ENCODE data around the gene INHBC.

The INHBC gene

DNA sequence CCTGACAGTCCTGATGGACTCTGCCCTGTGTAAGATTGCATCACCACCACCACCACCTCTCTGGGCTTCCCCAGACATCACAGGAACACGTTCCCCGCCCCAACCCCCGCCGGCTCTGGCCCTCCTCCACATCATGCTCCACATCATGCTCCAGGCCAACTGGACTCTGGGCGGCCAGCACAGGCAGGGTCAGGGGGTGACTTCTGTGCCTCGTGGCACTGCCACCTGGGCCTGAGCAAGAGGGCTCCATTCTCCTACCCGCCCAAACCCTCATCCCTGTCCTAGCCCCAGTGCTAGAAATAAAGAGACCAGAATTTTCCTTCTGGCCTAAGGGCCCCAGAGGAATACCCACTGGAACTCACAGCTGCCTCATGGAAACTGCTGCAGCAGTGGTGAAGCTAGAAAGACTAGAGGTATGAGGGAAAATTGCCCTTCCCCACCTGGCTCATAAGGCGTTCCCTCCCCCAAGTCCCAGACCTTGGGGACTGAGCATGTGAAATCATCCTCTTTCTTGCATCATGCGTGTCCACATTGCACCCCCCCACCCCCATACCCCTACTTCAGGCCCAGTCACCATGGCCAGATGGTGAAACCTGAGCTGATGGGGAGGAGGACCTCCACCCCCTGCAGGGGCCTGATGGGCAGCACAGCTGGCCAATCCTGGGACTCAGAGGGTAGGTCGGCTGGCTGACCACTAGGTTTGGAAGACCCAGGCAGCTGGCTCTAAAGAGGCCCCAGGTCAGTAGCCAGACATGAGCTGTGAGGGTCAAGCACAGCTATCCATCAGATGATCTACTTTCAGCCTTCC is 20.2 kb downstream of the INHBC start, which contains the start of gene INHBE:
TSS of gene INHBE (plus strand) at position 742 of the 808 bp plus-strand sequence. CDS start 230 bp downstream, outside the sequence.
- DNase-seq (ENCODE audit: low read depth in 2 of 2) = no peak

DNA sequence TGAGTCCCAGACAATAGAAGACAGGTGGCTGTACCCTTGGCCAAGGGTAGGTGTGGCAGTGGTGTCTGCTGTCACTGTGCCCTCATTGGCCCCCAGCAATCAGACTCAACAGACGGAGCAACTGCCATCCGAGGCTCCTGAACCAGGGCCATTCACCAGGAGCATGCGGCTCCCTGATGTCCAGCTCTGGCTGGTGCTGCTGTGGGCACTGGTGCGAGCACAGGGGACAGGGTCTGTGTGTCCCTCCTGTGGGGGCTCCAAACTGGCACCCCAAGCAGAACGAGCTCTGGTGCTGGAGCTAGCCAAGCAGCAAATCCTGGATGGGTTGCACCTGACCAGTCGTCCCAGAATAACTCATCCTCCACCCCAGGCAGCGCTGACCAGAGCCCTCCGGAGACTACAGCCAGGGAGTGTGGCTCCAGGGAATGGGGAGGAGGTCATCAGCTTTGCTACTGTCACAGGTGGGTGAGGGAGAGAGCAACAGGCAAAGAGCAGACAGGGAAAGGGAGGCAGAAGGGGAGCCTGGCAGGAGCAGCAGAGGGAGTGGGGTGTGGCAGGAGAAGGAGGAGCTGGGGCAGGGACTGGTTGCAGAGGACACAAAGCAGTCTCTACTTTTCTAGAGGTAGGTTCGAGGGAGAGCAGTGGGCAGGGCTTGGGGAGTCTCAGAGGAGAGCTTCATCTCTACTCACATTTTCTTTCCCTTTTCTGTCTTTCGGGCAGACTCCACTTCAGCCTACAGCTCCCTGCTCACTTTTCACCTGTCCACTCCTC is 21.0 kb downstream of the INHBC start:
- DNase-seq (ENCODE audit: low read depth in 2 of 2) = no peak

DNA sequence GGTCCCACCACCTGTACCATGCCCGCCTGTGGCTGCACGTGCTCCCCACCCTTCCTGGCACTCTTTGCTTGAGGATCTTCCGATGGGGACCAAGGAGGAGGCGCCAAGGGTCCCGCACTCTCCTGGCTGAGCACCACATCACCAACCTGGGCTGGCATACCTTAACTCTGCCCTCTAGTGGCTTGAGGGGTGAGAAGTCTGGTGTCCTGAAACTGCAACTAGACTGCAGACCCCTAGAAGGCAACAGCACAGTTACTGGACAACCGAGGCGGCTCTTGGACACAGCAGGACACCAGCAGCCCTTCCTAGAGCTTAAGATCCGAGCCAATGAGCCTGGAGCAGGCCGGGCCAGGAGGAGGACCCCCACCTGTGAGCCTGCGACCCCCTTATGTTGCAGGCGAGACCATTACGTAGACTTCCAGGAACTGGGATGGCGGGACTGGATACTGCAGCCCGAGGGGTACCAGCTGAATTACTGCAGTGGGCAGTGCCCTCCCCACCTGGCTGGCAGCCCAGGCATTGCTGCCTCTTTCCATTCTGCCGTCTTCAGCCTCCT is 21.6 kb downstream of the INHBC start:
- DNase-seq (ENCODE audit: low read depth in 2 of 2) = no peak

DNA sequence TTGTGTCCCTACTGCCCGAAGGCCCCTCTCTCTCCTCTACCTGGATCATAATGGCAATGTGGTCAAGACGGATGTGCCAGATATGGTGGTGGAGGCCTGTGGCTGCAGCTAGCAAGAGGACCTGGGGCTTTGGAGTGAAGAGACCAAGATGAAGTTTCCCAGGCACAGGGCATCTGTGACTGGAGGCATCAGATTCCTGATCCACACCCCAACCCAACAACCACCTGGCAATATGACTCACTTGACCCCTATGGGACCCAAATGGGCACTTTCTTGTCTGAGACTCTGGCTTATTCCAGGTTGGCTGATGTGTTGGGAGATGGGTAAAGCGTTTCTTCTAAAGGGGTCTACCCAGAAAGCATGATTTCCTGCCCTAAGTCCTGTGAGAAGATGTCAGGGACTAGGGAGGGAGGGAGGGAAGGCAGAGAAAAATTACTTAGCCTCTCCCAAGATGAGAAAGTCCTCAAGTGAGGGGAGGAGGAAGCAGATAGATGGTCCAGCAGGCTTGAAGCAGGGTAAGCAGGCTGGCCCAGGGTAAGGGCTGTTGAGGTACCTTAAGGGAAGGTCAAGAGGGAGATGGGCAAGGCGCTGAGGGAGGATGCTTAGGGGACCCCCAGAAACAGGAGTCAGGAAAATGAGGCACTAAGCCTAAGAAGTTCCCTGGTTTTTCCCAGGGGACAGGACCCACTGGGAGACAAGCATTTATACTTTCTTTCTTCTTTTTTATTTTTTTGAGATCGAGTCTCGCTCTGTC is 22.3 kb downstream of the INHBC start:
- DNase-seq (ENCODE audit: low read depth in 2 of 2) = no peak

DNA sequence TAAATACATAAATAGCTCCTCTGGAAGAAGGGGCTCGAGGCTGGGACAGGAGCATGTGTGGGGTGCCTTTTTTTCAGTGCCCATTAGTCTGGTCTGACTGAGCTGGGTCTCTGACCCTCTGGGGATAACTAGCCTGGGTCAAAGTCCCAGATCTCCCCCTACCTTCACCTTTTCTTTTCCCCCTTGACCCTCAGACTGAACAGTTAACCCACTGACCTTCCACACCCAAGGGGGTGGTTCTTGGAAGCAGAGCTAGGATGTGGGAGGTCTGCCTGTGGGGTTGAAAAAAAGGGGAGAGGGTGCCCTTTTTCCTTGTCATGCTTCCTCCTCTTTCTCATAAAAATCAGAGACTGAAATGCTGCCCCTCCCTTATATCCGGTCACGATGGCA is 24.1 kb downstream of the INHBC start:
- no peak for DNase-seq (ENCODE audit: low read depth in 2 of 2)

DNA sequence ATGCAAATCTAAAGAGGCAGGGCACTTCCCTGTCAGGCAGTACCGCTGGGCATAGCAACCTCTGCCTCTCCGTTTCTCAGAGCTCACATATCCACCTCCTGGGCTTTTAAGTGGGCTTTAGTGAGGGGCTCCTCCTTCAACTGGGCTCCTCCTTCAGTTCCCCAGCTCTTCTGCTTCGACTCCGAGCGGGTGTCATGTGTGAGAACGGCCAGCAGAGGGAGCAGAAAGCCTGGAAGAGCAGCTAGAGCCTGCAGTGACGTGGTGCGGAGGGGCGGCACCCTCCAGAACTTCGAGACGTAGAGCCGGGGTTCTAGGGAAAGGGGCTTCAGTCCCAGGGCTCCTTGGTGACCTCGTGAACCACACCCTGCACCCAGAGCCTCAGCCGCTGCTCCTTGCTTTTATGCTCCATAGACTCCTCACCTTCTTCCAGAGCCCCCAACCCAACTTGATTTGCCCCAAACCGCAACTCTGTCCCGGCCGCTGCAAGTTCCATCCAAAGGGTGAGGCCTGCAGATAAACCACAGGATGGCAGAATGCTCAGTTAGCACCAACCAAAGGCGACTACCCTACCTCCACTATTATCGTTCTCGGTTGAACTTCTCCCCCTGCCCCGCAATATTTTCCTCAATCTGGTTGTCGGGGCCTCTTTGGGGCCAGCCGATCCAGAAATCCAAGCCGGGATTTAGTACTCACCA is 24.6 kb downstream of the INHBC start:
- DNase-seq (ENCODE audit: low read depth in 2 of 2) = peak; percentile 91 to 94

DNA sequence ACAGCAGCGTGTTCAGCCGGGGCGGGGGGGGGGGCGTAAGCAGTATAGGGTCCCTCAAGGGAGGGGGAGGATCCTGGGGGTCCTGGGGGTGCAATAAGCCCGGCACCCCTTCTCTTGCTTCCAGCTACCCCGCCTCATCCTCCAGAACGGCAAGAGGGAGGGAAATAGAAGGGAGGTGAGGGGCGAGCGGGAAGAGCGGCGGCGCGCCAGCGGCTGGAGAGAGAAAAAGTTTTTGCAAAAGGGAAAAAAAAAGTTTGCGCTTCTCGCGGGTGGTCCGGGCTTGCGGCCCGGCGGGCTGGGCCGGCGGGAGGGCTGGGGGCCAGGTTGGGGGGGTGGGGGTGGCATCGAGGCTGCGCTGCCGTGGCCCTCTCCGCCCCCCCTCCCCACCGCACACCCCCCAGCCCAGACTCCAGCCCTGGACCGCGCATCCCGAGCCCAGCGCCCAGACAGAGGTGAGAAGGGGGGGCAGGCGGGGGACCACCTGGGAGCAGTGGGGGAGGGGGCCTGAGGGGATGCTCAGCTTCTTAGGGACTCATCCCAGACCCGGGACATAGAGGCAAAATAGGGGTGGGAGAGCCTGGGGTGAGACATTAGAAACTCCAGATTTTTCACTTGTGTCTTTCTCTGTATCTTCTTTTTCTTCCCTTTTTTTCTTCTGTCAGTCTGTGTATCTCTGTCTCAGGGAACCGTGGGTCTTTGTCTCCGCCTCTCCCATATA is 25.3 kb downstream of the INHBC start, which contains the start of gene GLI1:
TSS of gene GLI1 (plus strand) at position 36 of the 718 bp plus-strand sequence. CDS start 3,907 bp downstream, outside the sequence.
- no peak for DNase-seq (ENCODE audit: low read depth in 2 of 2)

DNA sequence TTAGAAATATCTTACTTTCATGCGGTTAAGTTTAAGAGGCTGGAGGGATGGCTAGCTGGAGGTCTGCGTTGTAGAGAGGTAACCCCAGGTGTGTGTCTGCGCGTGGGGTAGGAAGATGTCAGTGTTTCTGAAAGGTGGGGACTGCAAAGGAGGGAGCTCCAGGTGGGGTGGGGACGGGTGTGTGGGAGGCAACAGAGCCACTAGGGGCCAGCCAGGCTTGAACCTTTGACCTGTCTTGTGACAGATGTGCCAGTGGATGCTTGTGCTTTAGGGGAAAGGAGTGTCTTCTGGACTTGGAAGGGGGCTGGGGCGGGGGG is 25.8 kb downstream of the INHBC start:
- DNase-seq (ENCODE audit: low read depth in 2 of 2) = no peak

DNA sequence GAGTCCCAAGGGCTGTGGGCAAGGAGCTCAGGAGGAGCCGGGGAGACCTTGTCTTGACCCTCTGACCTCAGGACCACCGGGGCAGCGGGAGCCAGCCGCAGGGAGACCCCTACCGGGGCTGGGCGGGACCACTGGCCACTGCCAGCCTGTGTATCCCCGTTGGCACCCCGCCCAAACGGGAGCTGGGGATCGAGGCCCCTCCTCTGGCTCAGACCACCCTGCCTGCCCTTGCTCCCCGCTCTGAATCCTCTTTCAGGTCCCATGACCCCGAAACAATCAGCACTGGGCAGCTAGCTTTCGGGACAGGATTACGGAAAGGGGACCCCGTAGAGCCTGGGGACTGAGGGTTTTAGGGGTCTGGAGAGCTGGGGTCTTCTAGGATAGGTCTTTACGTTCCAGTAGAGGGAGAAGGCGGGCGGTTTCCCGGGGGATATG is 26.3 kb downstream of the INHBC start:
- no peak for DNase-seq (ENCODE audit: low read depth in 2 of 2)

DNA sequence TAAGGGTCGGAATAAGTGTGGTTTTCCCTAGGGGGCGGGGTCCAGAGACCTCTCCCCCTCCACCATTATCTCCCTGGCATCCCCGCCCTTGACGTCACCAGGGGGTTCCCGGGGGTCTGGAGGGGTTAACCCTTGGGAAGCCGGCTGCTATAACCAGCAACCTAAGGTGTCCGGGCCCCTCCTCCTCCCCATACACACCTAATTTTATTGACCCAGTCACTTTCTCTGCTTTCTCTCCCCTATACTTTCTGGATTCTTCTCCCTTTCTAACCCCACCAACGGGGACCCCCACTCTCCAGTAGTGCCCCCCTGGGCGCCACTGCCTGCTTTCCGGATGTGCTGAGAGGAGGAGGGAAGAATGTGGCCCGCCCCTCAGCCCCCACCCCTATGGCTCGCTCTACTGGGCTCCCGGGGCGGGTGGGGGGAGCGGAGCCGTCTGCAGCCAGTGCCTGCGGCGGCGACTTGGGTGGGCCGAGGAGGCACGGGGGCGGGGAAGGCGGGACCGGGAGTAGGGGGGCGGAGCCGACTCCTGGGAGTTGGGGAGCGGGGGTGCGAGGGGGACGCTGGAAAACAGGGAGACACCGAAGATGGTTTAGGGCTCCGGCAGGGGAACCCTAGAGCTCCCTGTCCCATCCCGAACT is 26.8 kb downstream of the INHBC start:
- no peak for DNase-seq (ENCODE audit: low read depth in 2 of 2)

DNA sequence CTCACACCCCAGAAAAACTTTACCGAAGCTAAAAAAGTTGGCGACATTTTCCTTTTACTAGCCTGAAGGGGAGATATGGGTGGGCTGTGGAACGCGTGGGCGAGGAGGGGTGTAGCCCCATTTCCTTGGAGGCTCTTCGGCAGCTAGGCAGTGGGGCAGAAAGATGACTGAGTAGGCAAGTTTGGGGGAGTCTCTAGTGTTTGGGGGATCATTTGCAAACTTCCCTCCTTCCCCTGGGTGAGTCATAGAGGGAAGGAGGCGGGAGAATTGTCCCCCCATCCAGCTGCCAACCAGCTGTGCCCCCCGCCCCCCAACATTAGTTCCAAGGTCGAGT is 27.3 kb downstream of the INHBC start:
- DNase-seq (ENCODE audit: low read depth in 2 of 2) = no peak

DNA sequence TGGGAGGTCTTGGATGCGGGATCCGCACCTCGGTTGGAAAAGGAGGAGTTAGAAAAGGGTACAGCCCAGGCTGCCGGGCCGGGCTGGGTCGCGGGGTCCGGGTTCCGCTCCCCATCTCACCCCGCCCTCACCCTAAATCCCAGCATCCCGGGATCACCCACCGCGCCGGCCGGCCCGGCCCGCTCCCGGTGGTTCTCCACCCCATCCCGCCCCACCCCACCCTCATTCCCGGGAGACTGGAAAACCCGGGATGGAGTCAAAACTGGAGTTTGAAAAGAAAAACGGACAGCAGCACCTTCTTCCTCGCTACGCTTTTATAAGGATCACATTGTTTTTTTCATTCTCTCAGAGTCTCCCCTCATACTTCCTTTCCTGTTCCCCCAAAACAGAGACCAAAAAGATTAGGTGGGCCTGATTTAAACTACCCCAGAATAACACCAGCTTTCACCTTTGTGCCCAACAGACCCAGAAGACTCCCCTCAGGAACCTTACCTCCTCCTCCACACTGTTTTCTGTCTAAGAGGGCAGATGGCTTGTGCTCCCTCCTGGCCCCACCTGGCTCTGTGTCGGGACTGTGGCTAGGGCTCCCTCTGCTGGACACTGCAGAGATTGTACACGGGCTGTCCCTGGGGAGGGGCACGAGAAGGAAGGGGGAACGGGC is 27.8 kb downstream of the INHBC start:
- DNase-seq (ENCODE audit: low read depth in 2 of 2) = peak; percentile 83 to 87

DNA sequence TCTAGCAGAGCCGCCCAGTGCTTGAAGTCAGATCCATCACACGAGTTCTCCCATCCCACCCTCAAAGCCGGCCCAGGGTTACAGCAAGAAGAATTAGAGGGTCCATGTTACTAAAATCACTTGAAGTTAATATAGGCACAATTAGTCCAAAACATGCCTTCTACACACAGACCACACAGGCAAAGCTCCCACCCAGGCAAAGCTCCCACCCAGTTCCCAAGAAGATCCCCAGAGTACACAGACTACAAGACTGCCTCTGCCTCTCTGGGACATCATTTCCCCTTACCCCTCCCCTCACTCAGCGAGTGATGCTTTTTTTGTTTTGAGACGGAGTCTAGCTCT is 28.3 kb downstream of the INHBC start:
- no peak for DNase-seq (ENCODE audit: low read depth in 2 of 2)

DNA sequence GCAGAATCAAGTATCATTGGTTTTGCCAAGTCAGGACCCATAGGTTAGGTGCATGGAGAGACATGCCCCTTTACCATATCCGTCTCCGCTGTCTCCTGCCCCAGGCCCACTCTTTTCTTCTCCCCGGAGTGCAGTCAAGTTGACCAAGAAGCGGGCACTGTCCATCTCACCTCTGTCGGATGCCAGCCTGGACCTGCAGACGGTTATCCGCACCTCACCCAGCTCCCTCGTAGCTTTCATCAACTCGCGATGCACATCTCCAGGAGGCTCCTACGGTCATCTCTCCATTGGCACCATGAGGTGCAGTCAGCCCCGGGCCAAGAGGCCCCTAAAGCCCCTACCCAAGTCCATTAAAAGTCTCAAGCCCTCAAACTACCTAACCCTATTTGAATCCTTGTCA is 30.0 kb downstream of the INHBC start:
- no peak for DNase-seq (ENCODE audit: low read depth in 2 of 2)

DNA sequence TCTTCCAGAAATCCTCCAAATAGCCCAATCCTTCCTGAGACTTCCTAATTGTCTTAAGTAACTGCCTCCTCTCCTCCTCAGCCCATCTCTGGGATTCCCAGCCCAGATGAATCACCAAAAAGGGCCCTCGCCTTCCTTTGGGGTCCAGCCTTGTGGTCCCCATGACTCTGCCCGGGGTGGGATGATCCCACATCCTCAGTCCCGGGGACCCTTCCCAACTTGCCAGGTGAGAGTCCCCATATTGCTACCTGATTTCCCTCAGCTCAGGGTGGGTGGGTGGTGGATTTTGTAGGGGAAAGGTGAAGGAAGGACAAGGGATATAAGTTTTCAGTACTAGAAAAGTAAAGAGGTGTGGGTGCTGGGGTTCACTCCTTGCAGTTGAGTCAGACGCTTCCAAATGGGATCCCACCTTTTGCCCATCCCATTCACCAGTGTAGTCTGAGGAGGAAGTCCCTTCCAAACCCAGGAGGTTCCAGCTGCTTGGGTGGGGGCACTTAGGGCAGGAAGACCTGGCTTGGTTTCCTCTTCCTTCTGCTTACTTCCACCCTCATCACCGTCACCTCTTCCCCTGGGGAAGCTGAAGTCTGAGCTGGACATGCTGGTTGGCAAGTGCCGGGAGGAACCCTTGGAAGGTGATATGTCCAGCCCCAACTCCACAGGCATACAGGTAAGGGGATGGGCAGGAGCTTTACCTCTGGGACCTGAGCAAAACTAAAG is 30.6 kb downstream of the INHBC start:
- DNase-seq (ENCODE audit: low read depth in 2 of 2) = no peak

DNA sequence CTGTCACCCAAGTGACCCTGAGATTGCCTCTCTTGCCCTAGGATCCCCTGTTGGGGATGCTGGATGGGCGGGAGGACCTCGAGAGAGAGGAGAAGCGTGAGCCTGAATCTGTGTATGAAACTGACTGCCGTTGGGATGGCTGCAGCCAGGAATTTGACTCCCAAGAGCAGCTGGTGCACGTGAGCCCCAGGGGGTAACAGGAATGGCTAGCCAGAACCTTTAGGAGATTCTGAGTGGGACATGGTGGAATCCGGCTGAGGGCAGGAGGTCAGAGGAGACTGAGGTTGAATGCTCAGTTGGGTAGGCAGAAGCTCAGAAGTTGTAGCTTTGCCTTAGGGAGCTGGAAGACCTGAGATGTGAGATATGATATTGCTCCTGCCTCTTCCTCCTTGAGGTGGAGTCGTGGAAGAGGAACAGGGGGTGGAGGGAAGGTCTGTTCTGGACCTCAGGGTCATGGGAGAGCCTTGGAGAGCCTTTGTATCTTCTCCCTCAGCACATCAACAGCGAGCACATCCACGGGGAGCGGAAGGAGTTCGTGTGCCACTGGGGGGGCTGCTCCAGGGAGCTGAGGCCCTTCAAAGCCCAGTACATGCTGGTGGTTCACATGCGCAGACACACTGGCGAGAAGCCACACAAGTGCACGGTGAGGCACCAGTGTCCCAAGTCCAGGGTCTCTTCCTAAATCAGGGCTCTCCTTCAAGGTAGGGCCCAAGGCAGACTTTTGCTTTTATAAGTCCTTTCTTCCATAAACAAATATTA is 31.3 kb downstream of the INHBC start:
- DNase-seq (ENCODE audit: low read depth in 2 of 2) = no peak

DNA sequence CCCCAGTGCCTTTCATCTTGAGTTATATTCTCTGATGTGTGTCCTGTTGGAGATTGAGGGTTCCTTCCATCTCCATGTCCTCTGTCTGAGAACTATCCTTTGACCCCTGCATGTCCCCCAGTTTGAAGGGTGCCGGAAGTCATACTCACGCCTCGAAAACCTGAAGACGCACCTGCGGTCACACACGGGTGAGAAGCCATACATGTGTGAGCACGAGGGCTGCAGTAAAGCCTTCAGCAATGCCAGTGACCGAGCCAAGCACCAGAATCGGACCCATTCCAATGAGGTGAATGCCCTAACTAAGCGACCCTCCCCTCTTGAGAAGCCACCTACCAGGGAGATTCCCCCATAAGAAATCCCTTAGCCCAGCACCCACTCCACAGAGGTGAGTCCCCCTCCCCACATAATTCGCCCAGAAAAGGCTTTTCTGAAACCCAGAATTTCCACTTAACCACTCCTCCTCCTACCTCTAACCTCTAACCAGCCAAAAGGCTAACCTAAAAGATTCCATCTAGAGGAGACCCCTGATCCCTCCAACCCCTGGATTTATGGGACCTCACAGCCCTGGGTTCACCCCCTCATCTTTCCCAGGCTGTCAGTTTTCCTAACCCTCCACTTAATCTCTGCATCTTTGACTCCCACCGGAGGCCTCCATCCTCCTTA is 32.8 kb downstream of the INHBC start:
- no peak for DNase-seq (ENCODE audit: low read depth in 2 of 2)

DNA sequence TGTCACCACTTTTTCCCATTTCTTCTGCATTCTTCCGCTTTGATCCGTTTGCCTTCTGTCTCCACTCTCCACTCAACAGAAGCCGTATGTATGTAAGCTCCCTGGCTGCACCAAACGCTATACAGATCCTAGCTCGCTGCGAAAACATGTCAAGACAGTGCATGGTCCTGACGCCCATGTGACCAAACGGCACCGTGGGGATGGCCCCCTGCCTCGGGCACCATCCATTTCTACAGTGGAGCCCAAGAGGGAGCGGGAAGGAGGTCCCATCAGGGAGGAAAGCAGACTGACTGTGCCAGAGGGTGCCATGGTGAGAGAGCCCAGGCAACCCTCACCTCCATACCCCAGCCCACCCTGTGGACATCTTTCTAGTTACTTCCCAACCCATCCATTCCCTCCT is 33.3 kb downstream of the INHBC start:
- no peak for DNase-seq (ENCODE audit: low read depth in 2 of 2)
